BE2C (cell line): ENCODE data around the gene OMG.

Experiments
- DNase-seq: peaks from one replicate; pipeline ENCODE4 v3.0.0-alpha.2; 2020
- H3K27me3 ChIP-seq: fragments of 250-450 bp; sonication (Bioruptor Pico); 2 replicates; pipeline ENCODE4 v1.5.1; 2020; ENCODE audit warnings: mild to moderate bottlenecking
- H3K36me3 ChIP-seq: fragments of 250-450 bp; sonication (Bioruptor Pico); 2 replicates; pipeline ENCODE4 v1.5.1; 2020; ENCODE audit warnings: mild to moderate bottlenecking
- H3K4me1 ChIP-seq: fragments of 250-450 bp; sonication (Bioruptor Pico); 2 replicates; pipeline ENCODE4 v1.5.1; 2020
- H3K4me3 ChIP-seq: 2 replicates; pipeline ENCODE4 v1.5.1; 2011; ENCODE audit warnings: low read depth, low read length
- H3K9me3 ChIP-seq: fragments of 250-450 bp; sonication (Bioruptor Pico); 2 replicates; pipeline ENCODE4 v1.5.1; 2020
- TF ChIP-seq, protein P1 (sequence below): IDR thresholded peaks from 2 replicates; pipeline ENCODE4 v1.5.1; 2012; ENCODE audit warnings: mild to moderate bottlenecking, low read depth, low read length

The OMG gene

DNA sequence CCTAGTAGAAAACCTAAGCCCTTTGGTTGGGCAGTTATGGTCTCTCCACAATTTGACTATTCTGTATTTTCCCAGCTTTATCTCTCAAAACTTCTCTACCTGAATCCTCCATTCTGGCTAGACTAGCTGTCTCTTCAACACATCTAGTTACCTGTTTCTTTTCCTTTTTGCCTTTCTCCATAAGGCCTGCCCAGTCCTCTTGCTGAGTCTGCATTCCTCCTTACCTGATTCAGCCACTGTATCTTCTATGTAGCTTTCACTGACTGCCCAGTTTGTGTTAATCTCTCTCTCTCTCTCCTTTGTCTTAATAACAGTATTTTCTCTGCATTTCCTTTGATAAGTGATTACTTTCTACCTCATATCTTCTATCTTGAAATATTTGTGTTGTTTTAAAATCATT is 26.5 kb upstream of the OMG start:
- no peaks in the 10 kb centered on the region for H3K9me3 ChIP-seq
- H3K27me3 ChIP-seq: no peaks in the 10 kb centered on the region
- no peaks in the 10 kb centered on the region for H3K36me3 ChIP-seq
- H3K4me3 ChIP-seq: no peak overlapping the region
- TF ChIP-seq, protein P1, sequence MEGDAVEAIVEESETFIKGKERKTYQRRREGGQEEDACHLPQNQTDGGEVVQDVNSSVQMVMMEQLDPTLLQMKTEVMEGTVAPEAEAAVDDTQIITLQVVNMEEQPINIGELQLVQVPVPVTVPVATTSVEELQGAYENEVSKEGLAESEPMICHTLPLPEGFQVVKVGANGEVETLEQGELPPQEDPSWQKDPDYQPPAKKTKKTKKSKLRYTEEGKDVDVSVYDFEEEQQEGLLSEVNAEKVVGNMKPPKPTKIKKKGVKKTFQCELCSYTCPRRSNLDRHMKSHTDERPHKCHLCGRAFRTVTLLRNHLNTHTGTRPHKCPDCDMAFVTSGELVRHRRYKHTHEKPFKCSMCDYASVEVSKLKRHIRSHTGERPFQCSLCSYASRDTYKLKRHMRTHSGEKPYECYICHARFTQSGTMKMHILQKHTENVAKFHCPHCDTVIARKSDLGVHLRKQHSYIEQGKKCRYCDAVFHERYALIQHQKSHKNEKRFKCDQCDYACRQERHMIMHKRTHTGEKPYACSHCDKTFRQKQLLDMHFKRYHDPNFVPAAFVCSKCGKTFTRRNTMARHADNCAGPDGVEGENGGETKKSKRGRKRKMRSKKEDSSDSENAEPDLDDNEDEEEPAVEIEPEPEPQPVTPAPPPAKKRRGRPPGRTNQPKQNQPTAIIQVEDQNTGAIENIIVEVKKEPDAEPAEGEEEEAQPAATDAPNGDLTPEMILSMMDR: no peak
- H3K4me1 ChIP-seq: no peaks in the 10 kb centered on the region
- DNase-seq: no peak

DNA sequence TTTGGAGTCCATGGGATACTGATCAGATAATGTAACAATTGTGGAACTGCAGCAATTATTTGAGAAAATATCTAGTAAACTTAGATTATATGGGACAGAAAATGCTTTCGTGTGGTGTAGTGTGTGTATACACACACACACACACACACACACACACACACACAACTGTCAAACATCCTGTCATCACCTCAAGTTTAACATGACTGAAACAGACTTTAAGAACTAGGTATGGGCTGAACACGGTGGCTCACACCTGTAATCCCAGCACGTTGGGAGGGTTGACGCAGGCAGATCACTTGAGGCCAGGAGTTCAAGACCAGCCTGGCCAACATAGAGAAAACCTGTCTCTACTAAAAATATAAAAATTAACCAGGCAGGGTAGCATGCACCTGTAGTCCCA is 24.9 kb upstream of the OMG start:
- DNase-seq: no peak
- TF ChIP-seq, protein P1: no peak
- Histone ChIP-seq H3K36me3 (no peaks in the 10 kb centered on the region), H3K9me3 (no peaks in the 10 kb centered on the region), H3K4me3 (no peak overlapping the region), H3K27me3 (no peaks in the 10 kb centered on the region), H3K4me1 (no peaks in the 10 kb centered on the region)

DNA sequence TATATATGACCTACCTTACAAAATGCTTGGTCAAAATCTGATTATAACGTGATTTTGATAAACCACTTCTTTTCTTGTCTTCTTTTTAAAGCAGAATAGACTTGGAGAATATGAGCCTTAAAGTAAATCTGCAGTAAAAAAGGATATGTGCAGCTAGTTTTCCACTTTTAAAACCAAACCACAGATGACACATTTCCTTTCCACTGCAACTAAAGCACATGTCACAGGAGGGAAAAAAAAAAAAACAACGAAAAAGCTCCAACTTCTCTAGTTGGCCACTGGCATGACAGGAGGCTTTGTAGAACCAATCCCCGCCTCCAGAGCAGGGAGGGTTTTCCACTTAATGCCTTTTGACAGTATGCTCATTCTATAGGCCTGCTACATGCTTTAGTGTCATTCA is 24.4 kb upstream of the OMG start, which contains the start of gene EVI2A:
Gene EVI2A (minus strand): TSS at position 142 of the 400 bp plus-strand sequence. CDS start 2,609 bp downstream, outside the sequence.
- Histone ChIP-seq H3K4me1 (no peaks in the 10 kb centered on the region), H3K36me3 (no peaks in the 10 kb centered on the region), H3K4me3 (no peak within 1 kb of the TSS), H3K9me3 (no peaks in the 10 kb centered on the region), H3K27me3 (no peaks in the 10 kb centered on the region)
- TF ChIP-seq, protein P1: no peak
- no peak for DNase-seq

DNA sequence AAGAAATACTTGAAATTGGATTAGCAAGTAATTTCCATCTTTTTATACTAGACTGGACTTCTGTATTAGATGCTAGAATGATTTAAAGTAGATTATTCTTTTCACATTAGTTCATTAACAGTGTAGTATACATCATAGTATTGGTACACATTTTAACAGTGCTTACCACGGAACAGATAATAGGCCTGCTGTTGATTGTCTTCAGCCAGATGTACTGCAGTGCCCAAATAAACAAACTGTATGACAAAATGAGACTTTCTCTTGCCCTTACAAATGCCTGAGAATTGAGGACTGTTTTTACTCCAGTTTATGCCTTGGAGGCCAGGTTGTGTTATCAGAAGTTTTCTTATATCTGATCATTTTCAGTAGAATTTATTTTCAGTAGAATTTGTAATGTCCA is 23.8 kb upstream of the OMG start:
- Histone ChIP-seq H3K9me3 (no peaks in the 10 kb centered on the region), H3K27me3 (no peaks in the 10 kb centered on the region), H3K4me1 (no peaks in the 10 kb centered on the region), H3K36me3 (no peaks in the 10 kb centered on the region), H3K4me3 (no peak overlapping the region)
- DNase-seq: no peak
- TF ChIP-seq, protein P1: no peak

DNA sequence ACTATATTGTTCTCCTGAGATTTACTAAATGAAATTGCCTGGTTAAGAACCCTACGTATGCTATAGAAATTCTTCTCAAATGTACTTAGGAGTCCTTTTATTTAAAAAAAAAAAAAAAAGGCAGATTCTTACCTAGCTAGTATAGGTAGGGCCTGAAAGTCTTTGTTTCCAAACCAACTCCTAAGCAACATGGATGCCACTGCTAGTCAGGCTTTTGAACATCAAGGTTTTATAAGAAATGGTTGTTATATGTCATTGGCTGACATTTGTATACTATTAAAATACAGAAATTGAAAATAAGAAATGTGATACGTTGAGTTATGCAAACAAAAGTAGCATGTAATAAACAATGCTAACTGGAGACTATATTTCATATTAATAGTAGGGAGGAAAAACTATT is 23.2 kb upstream of the OMG start:
- no peaks in the 10 kb centered on the region for H3K9me3 ChIP-seq
- H3K4me1 ChIP-seq: no peaks in the 10 kb centered on the region
- H3K4me3 ChIP-seq: no peak overlapping the region
- no peak for DNase-seq
- TF ChIP-seq, protein P1: no peak
- no peaks in the 10 kb centered on the region for H3K36me3 ChIP-seq
- H3K27me3 ChIP-seq: no peaks in the 10 kb centered on the region

DNA sequence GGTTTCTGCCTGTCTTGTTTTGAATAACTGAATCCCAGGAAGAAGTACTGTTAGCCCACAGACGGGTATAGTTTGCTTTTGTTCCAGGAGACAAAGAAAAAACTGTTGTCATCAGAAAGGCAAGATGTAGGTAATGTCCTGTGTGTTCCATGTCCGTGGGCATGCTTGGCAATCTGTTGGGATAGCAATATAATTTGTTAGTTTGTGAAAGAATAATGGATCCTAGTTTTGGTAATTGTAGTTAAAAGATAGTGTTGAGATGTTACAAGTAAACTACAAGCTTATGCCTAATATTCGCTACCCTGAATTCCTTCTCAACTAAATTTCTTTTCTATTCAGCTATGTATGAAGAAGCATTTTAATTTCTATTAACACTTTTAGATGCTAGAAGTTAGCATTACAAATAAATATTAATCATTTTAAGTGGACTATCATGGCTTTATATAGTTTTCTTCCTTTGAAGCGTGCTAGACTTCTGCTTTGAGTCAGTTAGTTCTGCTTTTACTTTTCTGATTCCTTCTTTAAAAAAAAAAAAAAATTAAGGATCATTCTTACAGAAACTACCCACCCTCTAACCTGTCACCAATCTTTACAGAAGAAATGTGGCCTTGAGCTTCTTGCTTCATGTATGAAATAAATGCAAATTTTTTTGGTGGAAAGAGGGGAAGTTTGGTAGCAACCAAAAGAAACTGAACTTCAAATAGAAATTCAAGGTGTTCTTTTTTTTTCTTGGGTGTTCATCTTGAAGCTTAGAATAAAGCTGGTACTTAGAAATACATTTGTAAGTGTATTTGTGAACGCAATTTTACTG is 22.0 kb upstream of the OMG start:
- no peaks in the 10 kb centered on the region for H3K27me3 ChIP-seq
- no peaks in the 10 kb centered on the region for H3K9me3 ChIP-seq
- TF ChIP-seq, protein P1: no peak
- no peaks in the 10 kb centered on the region for H3K36me3 ChIP-seq
- no peak overlapping the region for H3K4me3 ChIP-seq
- no peak for DNase-seq
- no peaks in the 10 kb centered on the region for H3K4me1 ChIP-seq
